Measurements from ENCODE around the gene CC2D2B.

CC2D2B gene

GRCh38 chr10:95964756-95965155 lies 57.0 kb downstream of the CC2D2B start:
- TF ChIP-seq USF1 (IDR thresholded peaks at IDR 0.05) (no peak), RAD21 (IDR thresholded peaks at IDR 0.05; ENCODE audit: low read depth) (no peak), FOXM1 (IDR thresholded peaks at IDR 0.05; ENCODE audit: borderline replicate concordance, low read depth) (no peak), EGR1 (IDR thresholded peaks at IDR 0.05) (no peak), ZBTB7A (IDR thresholded peaks at IDR 0.05; ENCODE audit: low read depth) (no peak), TCF12 (IDR thresholded peaks at IDR 0.05; ENCODE audit: low read depth) (no peak), REST (IDR thresholded peaks at IDR 0.05; ENCODE audit: low read depth) (no peak), TAF1 (IDR thresholded peaks at IDR 0.05; ENCODE audit: low read depth) (no peak), CEBPB (IDR thresholded peaks at IDR 0.05) (no peak), YY1 (IDR thresholded peaks at IDR 0.05; ENCODE audit: low read depth) (no peak), EP300 (IDR thresholded peaks at IDR 0.05; ENCODE audit: borderline replicate concordance) (no peak), CREB1 (IDR thresholded peaks at IDR 0.05; ENCODE audit: low read depth) (no peak), TEAD4 (IDR thresholded peaks at IDR 0.05) (no peak), MAX (IDR thresholded peaks at IDR 0.05) (no peak), NFIC (IDR thresholded peaks at IDR 0.05) (no peak)

GRCh38 chr10:95976362-95977229 lies 68.8 kb downstream of the CC2D2B start:
- no peak for TF ChIP-seq YY1 (IDR thresholded peaks at IDR 0.05; ENCODE audit: low read depth)
- TF ChIP-seq EGR1 (IDR thresholded peaks at IDR 0.05), result no peak
- no peak for TF ChIP-seq TAF1 (IDR thresholded peaks at IDR 0.05; ENCODE audit: low read depth)
- TF ChIP-seq EP300 (IDR thresholded peaks at IDR 0.05; ENCODE audit: borderline replicate concordance), result no peak
- TF ChIP-seq REST (IDR thresholded peaks at IDR 0.05; ENCODE audit: low read depth), result no peak
- no peak for TF ChIP-seq TCF12 (IDR thresholded peaks at IDR 0.05; ENCODE audit: low read depth)
- TF ChIP-seq RAD21 (IDR thresholded peaks at IDR 0.05; ENCODE audit: low read depth), result no peak
- no peak for TF ChIP-seq MAX (IDR thresholded peaks at IDR 0.05)
- no peak for TF ChIP-seq ZBTB7A (IDR thresholded peaks at IDR 0.05; ENCODE audit: low read depth)
- TF ChIP-seq CREB1 (IDR thresholded peaks at IDR 0.05; ENCODE audit: low read depth), result no peak
- TF ChIP-seq NFIC (IDR thresholded peaks at IDR 0.05), result no peak
- no peak for TF ChIP-seq USF1 (IDR thresholded peaks at IDR 0.05)
- no peak for TF ChIP-seq FOXM1 (IDR thresholded peaks at IDR 0.05; ENCODE audit: borderline replicate concordance, low read depth)
- no peak for TF ChIP-seq CEBPB (IDR thresholded peaks at IDR 0.05)
- TF ChIP-seq TEAD4 (IDR thresholded peaks at IDR 0.05), result no peak

DNA sequence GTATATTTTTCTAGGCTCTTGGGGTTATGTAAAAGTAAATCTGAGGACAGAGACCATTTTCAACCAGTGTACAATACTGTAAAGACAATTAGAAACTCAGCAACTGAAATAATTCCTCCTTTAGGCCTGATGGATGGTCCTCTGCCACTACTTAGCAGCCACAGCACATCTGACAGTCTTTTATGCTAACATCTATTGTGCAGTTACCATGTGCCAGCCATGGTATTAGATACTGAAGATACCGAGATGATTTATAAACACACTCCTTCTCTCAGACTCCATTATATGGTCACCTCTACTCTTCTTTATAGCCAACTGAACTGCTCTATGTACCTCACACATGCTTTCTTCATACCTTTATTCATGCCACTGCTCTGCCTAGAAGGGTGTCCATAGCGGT lies 74.4 kb downstream of the CC2D2B start:
- TF ChIP-seq MAX (IDR thresholded peaks at IDR 0.05) (no peak), ZBTB7A (IDR thresholded peaks at IDR 0.05; ENCODE audit: low read depth) (no peak), TAF1 (IDR thresholded peaks at IDR 0.05; ENCODE audit: low read depth) (no peak), FOXM1 (IDR thresholded peaks at IDR 0.05; ENCODE audit: borderline replicate concordance, low read depth) (no peak), CEBPB (IDR thresholded peaks at IDR 0.05) (no peak), YY1 (IDR thresholded peaks at IDR 0.05; ENCODE audit: low read depth) (no peak), CREB1 (IDR thresholded peaks at IDR 0.05; ENCODE audit: low read depth) (no peak), EGR1 (IDR thresholded peaks at IDR 0.05) (no peak)

- no peak for TF ChIP-seq USF1 (IDR thresholded peaks at IDR 0.05)
- TF ChIP-seq TAF1 (IDR thresholded peaks at IDR 0.05; ENCODE audit: low read depth), result no peak
- TF ChIP-seq CREB1 (IDR thresholded peaks at IDR 0.05; ENCODE audit: low read depth), result no peak
- no peak for TF ChIP-seq NFIC (IDR thresholded peaks at IDR 0.05)
- TF ChIP-seq TCF12 (IDR thresholded peaks at IDR 0.05; ENCODE audit: low read depth), result no peak
- no peak for TF ChIP-seq RAD21 (IDR thresholded peaks at IDR 0.05; ENCODE audit: low read depth)
- no peak for TF ChIP-seq CEBPB (IDR thresholded peaks at IDR 0.05)
Observed at GRCh38 chr10:95987685-95988426, 80.1 kb downstream of the CC2D2B start.
